Stimulated activated naive CD8-positive, alpha-beta T cell treated with anti-CD3 and anti-CD28 coated beads, Interleukin-15, Interleukin-2, amounts not matched to agents 100 U/mL and 50 U/mL, for 24 hours (primary cell): ENCODE data around the gene TRIO.
A peak's percentile ranks its signal among the peaks of the same experiment; 100 is the strongest.
"Not testable (repeated sequence)": the region's sequence is repeated elsewhere in the genome, so short reads cannot be mapped to it uniquely, and the experiment has no call there.

Experiments
- ATAC-seq: fragments of 150-1000 bp; cut with Tn5 transposase; one replicate; pipeline ENCODE4 v1.10.0; 2021
- DNase-seq: peaks from one replicate; pipeline ENCODE4 v3.0.0; 2021

Gene TRIO

DNA sequence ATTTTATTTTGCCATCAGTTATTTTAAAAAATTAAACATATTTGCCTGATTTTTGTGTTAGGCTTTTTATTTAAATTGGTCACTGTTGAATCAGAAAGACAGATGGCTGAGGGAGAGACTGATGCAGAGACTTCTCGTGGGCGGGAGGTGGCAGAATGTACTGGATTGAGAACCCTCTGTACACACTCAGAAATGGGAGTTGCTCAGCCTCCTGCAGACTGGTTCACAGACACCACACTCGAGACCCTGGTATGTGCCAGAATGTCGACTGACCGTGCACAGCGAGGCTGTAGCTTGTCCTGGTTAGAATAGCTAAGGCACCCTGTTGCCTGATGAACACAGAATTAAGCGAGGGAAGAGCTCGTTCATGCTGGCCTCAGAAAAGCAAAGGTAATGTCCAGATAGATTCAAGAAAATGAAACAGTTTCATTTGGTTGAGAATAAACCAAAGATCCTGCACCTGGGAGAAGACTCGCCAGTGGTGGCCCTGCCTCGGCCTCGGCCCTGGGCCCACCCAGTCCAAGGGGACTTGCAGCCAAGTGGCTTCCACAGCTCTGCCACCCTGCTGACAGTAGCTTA, 367.1 kb downstream of the TRIO start:
- no peak for DNase-seq
- no peak for ATAC-seq

- ATAC-seq: no peak
Measured at GRCh38 chr5:14510880-14511279, 367.7 kb downstream of the TRIO start.

GRCh38 chr5:14512574-14512973, 369.4 kb downstream of the TRIO start:
- no peak for DNase-seq
- ATAC-seq: no peak

More at GRCh38 chr5:14510880-14511279, 367.7 kb downstream of the TRIO start:
- no peak for DNase-seq

DNA sequence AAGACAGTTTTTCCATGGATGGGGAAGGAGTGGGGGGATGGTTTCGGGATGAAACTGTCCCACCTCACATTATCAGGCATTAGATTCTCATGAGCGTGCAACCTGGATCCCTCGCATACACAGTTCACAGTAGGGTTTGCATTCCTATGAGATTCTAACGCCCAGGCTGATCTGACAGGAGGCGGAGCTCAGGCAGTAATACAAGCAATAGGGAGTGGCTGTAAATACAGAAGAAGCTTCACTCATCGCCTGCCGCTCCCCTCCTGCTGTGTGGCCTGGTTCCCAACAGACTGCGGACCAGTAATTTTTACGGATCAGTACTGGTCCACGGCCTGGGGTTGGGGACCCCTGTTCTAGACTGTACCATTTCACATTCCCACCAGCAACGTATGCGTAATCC, 370.1 kb downstream of the TRIO start:
- DNase-seq: no peak
- no peak for ATAC-seq

GRCh38 chr5:14516901-14517300, 373.8 kb downstream of the TRIO start:
- no peak for DNase-seq
- no peak for ATAC-seq

GRCh38 chr5:14518638-14519037, 375.5 kb downstream of the TRIO start:
- ATAC-seq: no peak

DNA sequence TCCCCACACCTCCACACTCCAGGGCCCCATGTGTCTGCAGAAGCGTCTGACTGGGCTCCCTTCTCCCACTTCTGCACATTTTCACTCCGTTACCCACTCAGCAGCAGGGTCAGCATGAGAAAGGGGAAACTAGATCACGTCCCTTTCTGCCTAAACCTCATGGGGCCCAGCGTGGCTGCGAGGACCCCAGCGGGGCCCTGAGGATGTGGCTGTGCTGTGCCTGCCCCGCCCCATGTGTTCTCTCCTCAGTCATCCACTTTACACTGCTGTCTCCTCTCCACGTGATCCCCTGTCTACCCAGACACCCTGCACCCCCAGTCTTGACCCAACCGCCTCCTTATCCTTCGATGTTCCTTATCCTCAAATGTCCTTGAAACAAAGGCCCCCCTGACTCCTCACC, 378.6 kb downstream of the TRIO start:
- ATAC-seq (no peak), DNase-seq (no peak)

More at GRCh38 chr5:14518638-14519037, 375.5 kb downstream of the TRIO start:
- DNase-seq: no peak

GRCh38 chr5:14522721-14523120, 379.6 kb downstream of the TRIO start:
- DNase-seq (no peak), ATAC-seq (no peak)

- ATAC-seq (no peak), DNase-seq (no peak)
Measured at GRCh38 chr5:14523243-14524034, 380.3 kb downstream of the TRIO start.

DNA sequence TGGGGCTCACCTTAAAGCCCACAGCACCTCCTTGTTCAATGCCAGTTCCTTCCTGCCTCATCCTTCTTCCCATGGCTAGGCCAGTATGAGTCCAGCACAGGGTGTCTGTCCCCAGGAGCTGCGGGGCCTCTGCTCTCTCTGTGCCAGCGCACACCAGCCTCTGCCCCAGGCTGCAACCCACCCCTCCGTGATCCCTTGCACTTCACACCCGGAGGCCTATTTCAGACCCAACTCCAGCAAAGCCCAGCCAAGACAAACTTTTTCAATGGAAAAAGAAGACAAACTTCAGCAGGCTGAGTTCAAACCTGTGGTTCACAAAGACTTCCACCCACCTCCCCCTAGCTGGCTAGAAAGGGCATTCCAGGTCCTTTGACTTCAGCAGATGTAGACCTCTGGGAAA, 382.3 kb downstream of the TRIO start:
- ATAC-seq: no peak
- no peak for DNase-seq

DNA sequence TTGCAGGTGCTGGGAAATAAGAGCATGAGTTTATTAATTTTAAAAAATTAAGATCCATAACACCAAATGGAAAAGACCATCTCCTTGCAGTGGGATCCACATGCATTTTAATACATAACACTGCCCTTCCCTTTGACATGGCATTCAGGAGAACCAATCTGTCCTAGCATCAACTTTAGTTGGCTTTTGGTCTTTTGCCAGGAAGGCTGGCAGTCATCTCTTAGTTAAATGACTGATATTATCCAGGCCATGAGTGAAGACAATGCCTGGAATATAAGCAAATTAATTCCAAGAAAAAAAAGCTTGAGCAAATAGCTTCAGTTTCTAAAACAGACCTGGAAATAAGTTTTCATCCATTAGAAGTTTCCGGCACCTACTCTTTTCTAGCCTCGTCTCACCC, 383.4 kb downstream of the TRIO start:
- ATAC-seq (no peak), DNase-seq (no peak)

DNA sequence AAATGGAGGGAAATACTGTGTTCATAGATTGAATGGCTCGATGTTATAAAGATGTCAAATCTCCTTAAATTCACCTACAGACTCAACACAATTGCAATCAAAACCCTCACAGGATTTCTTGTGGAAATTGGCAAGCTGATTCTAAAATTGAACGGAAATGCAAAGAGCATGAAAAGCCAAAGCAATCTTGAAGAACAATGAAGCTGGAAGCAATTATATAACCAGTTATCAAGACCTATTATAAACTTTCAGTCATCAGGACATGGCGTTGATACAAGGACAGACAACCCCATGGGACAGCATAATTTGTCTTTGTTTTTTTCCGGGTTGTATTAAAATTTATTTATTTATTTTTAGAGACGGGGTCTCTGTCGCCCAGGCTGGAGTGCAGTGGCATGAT, 385.0 kb downstream of the TRIO start:
- DNase-seq: no peak
- no peak for ATAC-seq

DNA sequence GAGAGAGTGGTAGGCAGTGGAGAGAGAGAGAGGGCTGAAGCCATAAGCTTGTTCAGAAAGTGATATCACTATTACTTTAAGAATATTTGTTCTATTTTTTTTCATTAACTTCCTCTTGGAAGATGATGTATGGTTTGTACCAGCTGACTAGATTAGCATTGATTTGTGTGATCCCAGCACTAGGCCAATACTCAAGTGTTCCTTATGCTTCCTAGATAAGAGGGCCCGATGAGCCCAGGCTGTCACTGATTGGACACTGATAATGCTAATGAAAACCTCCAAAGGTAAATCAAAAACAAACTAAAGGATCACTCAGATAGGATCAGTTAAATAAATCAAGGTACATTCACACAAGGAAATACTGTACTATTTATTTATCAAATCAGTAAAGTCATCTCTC, 385.8 kb downstream of the TRIO start:
- no peak for DNase-seq
- no peak for ATAC-seq

DNA sequence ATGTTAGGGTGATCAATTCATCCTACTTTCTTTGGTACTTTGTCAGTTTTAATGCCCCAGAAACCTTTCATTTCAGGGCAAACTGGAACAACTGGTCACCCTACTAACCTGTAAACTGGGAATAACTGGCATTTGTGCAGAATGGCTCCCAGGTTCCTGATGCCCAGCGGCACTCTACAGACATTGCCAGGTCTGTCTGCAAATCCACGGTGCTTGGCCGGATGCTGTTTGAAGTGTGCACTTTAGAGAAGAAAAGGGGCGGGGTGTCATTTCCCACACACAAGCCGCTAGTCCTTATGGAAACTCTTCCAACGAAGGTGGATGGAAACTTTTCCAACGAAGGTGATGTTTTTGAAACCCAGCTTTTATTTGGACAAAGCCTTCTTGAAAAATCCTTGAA, 388.5 kb downstream of the TRIO start:
- DNase-seq (no peak), ATAC-seq (no peak)

DNA sequence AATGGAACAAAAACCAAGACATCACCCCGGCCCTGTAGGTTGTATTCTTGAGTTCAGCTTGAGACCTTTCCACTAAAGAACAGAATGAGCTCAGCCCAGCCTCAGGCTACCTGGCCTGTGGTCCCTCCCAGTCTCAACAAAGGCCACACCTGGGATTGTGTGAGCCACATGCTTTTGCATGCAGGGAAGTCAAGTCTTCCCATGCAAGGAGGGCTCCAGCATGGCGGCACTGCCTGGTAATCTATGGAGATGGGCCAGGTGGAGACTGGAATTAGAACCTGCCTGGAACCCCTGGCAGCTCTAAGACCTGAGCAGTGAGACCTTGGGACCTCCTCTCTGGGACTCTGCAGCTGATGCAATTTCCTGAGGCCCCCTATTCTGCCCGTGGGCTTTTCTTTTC, 389.0 kb downstream of the TRIO start:
- DNase-seq (no peak), ATAC-seq (no peak)

GRCh38 chr5:14534773-14535172, 391.6 kb downstream of the TRIO start:
- no peak for ATAC-seq
- no peak for DNase-seq

GRCh38 chr5:14545308-14545707, 402.2 kb downstream of the TRIO start:
- DNase-seq: no peak
- ATAC-seq: no peak

- DNase-seq (no peak), ATAC-seq (no peak)
Measured at GRCh38 chr5:14545862-14546261, 402.7 kb downstream of the TRIO start.

DNA sequence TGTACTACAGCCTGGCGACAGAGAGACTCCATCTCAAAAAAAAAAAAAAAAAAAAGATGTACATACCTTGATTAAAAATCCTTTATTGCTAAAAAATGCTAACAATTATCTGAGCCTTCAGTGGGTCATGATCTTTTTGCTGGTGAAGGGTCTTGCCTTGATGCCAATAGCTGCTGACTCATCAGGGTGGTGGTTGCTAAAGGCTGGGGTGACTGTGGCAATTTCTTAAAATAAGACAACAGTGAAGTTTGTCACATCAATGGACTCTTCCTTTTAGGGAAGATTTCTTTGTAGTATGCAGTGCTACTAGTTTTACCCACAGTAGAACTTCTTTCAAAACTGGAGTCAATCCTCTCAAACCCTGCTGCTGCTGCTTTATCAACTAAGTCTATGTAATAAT, 404.5 kb downstream of the TRIO start:
- ATAC-seq: no peak
- no peak for DNase-seq

DNA sequence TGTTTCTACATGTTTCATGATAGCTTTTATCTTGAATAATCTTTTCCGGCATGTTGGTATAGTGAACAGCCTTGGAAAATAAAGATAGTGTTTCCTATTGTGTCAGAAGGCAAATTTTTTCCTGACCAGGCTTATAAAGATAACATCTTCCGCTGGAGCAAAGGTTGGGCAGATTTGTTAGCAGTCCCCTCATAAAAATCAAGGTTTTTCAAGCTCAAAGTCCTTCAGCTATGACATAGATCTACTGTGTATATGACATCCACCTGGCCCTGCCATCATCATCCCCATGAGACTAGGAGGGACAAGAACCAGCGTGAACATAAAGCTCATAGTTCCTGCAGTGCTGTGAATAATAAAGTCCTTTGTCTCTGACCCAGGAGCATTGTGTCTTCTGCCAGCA, 408.1 kb downstream of the TRIO start:
- DNase-seq: no peak
- no peak for ATAC-seq

- DNase-seq (no peak), ATAC-seq (no peak)
Measured at GRCh38 chr5:14552017-14552416, 408.9 kb downstream of the TRIO start.

- peak; percentile 66 for ATAC-seq
- DNase-seq: not testable (repeated sequence)
Measured at GRCh38 chr5:14554288-14554687, 411.1 kb downstream of the TRIO start.

GRCh38 chr5:14556015-14556414, 412.9 kb downstream of the TRIO start:
- no peak for ATAC-seq

DNA sequence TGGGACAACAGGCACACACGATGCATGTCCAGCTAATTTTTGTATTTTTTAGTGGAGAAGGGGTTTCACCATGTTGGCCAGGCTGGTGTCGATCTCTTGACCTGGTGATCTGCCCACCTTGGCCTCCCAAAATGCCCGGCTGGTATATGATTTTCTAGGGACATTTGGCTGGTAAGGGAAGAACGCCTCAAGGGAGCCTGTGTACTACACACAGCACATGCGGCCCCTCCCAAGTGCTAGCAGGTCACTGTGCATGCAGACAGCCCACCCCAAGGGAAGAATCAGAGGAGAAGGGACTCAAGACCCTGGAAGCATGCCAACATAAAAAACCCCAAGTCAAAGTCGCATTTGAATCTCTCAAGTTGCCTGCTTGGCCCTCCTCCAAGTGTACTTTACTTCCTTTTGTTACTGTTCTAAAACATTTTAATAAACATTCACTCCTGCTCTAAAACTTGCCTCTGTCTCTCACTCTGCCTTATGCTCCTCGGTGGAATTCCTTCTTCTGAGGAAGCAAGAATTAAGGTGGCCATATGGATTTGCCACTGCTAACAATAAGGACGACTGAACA, 414.1 kb downstream of the TRIO start:
- ATAC-seq: no peak

More at GRCh38 chr5:14556015-14556414, 412.9 kb downstream of the TRIO start:
- no peak for DNase-seq

More for the DNA sequence above, 414.1 kb downstream of the TRIO start:
- no peak for DNase-seq
